GM12878 (cell line): ENCODE data around the gene SLC23A2. TPM values are rescaled to one million over a fixed set of nuclear protein-coding genes. Genes with fewer than 3 reads are reported as not detected.

Experiments used
- ATAC-seq: fragments of 200-7000 bp; cut with Tn5 transposase; 3 replicates; pipeline ENCODE4 v1.9.1; 2020; ENCODE audit warnings: mild to moderate bottlenecking, moderate library complexity
- BruUV-seq: library from RNA; stranded (reverse); fragments of 400-500 nt; replicated peaks from 2 replicates; lab custom pipeline; 2021; lab: Mats Ljungman, UMichigan
- CTCF ChIA-PET: fragments of 300-600 bp; sonication (Branson Sonifier 250); formaldehyde crosslinking; extraction: SDS; loops from one replicate; lab custom pipeline; 2021; ENCODE audit warnings: inconsistent platforms; lab: Yijun Ruan, JAX
- POLR2A ChIA-PET: fragments of 350-600 bp; formaldehyde crosslinking; extraction: SDS; loops from one replicate; lab custom pipeline; 2021; ENCODE audit warnings: inconsistent platforms; lab: Charles Lee
- RAD21 ChIA-PET: fragments of 300-600 bp; sonication (Branson Sonifier 250); formaldehyde crosslinking; loops from one replicate; lab custom pipeline; 2023; ENCODE audit warnings: antibody characterized with exemption; ENCODE audit not compliant: unreplicated experiment; lab: Charles Lee
- SMC1A ChIA-PET: fragments of 300-600 bp; sonication (Branson Sonifier 250); formaldehyde crosslinking; loops from one replicate; lab custom pipeline; 2023; ENCODE audit not compliant: unreplicated experiment, uncharacterized antibody; lab: Charles Lee
- DNase-seq: peaks from one replicate; pipeline ENCODE4 v3.0.0-alpha.2; 2011; ENCODE audit warnings: low read depth, low spot score
- FAIRE-seq: peaks from 3 replicates; lab custom pipeline; 2011; peaks lifted over from hg19 to GRCh38; lab: Jason Lieb, UNC
- H2AFZ ChIP-seq: 2 replicates; pipeline ENCODE4 v1.6.0; 2011; ENCODE audit warnings: low read depth, low read length, control low read depth; ENCODE audit not compliant: control insufficient read depth
- H3K27ac ChIP-seq: 2 replicates; pipeline ENCODE4 v1.5.1; 2011; ENCODE audit warnings: control low read depth; ENCODE audit not compliant: control insufficient read depth, insufficient read depth
- H3K27me3 ChIP-seq, 2 experiments: replicated peaks in 1 of 2; 2 replicates each; pipeline versions ENCODE4 v1.6.0 to v1.6.1; 2011; ENCODE audit warnings: low read length in 1 of 2; ENCODE audit not compliant: control insufficient read depth in 2 of 2, insufficient read depth in 2 of 2
- H3K36me3 ChIP-seq, 2 experiments: 2 replicates each; pipeline ENCODE4 v1.5.1; 2011; ENCODE audit warnings: low read length in 1 of 2; ENCODE audit not compliant: control insufficient read depth in 2 of 2, insufficient read depth in 2 of 2
- H3K4me1 ChIP-seq: 2 replicates; pipeline ENCODE4 v1.6.1; 2011; ENCODE audit warnings: mild to moderate bottlenecking, low read length, moderate library complexity, mixed read lengths; ENCODE audit not compliant: control insufficient read depth, insufficient read depth
- H3K4me2 ChIP-seq: 2 replicates; pipeline ENCODE4 v1.6.0; 2011; ENCODE audit warnings: control low read depth; ENCODE audit not compliant: control insufficient read depth, insufficient read depth
- H3K4me3 ChIP-seq: fragments of 200-600 bp; sonication (generic); 2 replicates; pipeline ENCODE4 v1.5.1; 2016
- H3K79me2 ChIP-seq: 2 replicates; pipeline ENCODE4 v1.6.0; 2011; ENCODE audit warnings: low read length; ENCODE audit not compliant: control insufficient read depth, insufficient read depth
- H3K9ac ChIP-seq: 2 replicates; pipeline ENCODE4 v1.8.0; 2011; ENCODE audit warnings: low read length, control low read depth, mixed read lengths; ENCODE audit not compliant: control insufficient read depth, insufficient read depth
- H3K9me3 ChIP-seq: replicated peaks from 3 replicates; pipeline ENCODE4 v1.5.1; 2011; ENCODE audit warnings: mild to moderate bottlenecking, low read length; ENCODE audit not compliant: control insufficient read depth, insufficient read depth
- H4K20me1 ChIP-seq: 2 replicates; pipeline ENCODE4 v1.6.0; 2011; ENCODE audit not compliant: control insufficient read depth, insufficient read depth
- BACH1 ChIP-seq: fragments of 450-650 bp; IDR thresholded peaks from 2 replicates; pipeline ENCODE4 v1.6.1; 2017; ENCODE audit warnings: mild to moderate bottlenecking, borderline replicate concordance
- BCL11A ChIP-seq: IDR thresholded peaks from 2 replicates; pipeline ENCODE4 v1.6.1; 2011; ENCODE audit warnings: low read depth, low read length
- ESRRA ChIP-seq: IDR thresholded peaks from 2 replicates; pipeline ENCODE4 v1.6.1; 2012; ENCODE audit warnings: mild to moderate bottlenecking, low read length, improper control_type of control experiment
- JUNB ChIP-seq: IDR thresholded peaks from 2 replicates; pipeline ENCODE4 v1.6.1; 2016; ENCODE audit warnings: antibody characterized with exemption, mild to moderate bottlenecking
- KDM1A ChIP-seq: fragments of 200-600 bp; sonication (generic); IDR thresholded peaks from 2 replicates; pipeline ENCODE4 v1.6.1; 2016; ENCODE audit warnings: borderline replicate concordance
- MTA3 ChIP-seq: IDR thresholded peaks from 2 replicates; pipeline ENCODE4 v1.6.1; 2012; ENCODE audit warnings: low read length, inconsistent platforms, borderline replicate concordance
- PKNOX1 ChIP-seq: fragments of 450-650 bp; IDR thresholded peaks from 2 replicates; pipeline ENCODE4 v1.6.1; 2016; ENCODE audit warnings: mild to moderate bottlenecking
- PRDM15 ChIP-seq: fragments of 450-650 bp; formaldehyde crosslinking; IDR thresholded peaks from 2 replicates; pipeline ENCODE4 v1.4.0; 2020; ENCODE audit warnings: mild to moderate bottlenecking, moderate library complexity
- SIN3A ChIP-seq: IDR thresholded peaks from 2 replicates; pipeline ENCODE4 v1.6.1; 2012; ENCODE audit warnings: low read depth, low read length, improper control_type of control experiment
- SREBF1 ChIP-seq: IDR thresholded peaks from 2 replicates; pipeline ENCODE4 v1.6.1; 2012; ENCODE audit warnings: mild to moderate bottlenecking, low read length
- SREBF2 ChIP-seq: IDR thresholded peaks from 2 replicates; pipeline ENCODE4 v1.6.1; 2012; ENCODE audit warnings: mild to moderate bottlenecking, low read length
- TARDBP ChIP-seq: IDR thresholded peaks from 2 replicates; pipeline ENCODE4 v1.6.1; 2016; ENCODE audit warnings: borderline replicate concordance
- TCF12 ChIP-seq: IDR thresholded peaks from 2 replicates; pipeline ENCODE4 v1.6.1; 2011; ENCODE audit warnings: low read depth, mild to moderate bottlenecking, low read length
- TCF7 ChIP-seq: IDR thresholded peaks from 2 replicates; pipeline ENCODE4 v1.6.1; 2014; ENCODE audit warnings: antibody characterized with exemption, borderline replicate concordance
- WGBS: methylation state at CpG from one replicate; pipeline ENCODE4 v1.1.6; 2016; ENCODE audit warnings: low lambda C conversion rate; ENCODE audit not compliant: insufficient replicate concordance, insufficient coverage; ENCODE audit errors: missing lambda C conversion rate; 5-methylcytosine and 5-hydroxymethylcytosine counted together
- in situ Hi-C: fragments of 300-500 bp; cut with MboI; formaldehyde crosslinking; loops from 9 replicates; pipeline ENCODE4 v1.14.3; 2018; ENCODE audit warnings: mixed read lengths
- intact Hi-C: fragments of 100-400 bp; cut with micrococcal nuclease; formaldehyde crosslinking; loops from one replicate; pipeline ENCODE4 v1.14.2; 2022; ENCODE audit not compliant: unreplicated experiment
- polyA plus RNA-seq, 11 experiments: library from polyadenylated mRNA; depleted of rRNA in 4 of 11; unstranded in 6 of 11; stranded (reverse) in 5 of 11; fragments of >200 nt; fragmentation: Nextera tagmentation in 4 of 11; fragmentation: Illumina TruSeq in 1 of 11; extraction: Ambion mirVana in 4 of 11; extraction: Trizol in 1 of 11; gene quantifications; 1 replicate in 1 of 11; 2 replicates in 10 of 11; pipeline versions ENCODE4 v1.2.1 to v1.2.3, GENCODE V29; 2011 to 2016; ENCODE audit warnings: inconsistent platforms in 2 of 11, missing spikeins in 2 of 11, low read depth in 1 of 11
- total RNA-seq, 4 experiments: library from RNA; depleted of rRNA in 3 of 4; stranded (reverse); fragments of >200 nt in 3 of 4; fragmentation: Illumina TruSeq in 1 of 4; extraction: Trizol in 1 of 4; gene quantifications; 2 replicates each; pipeline versions ENCODE4 v1.2.1 to v1.2.3, GENCODE V29; 2013 to 2021

Gene SLC23A2
- total and polyA plus RNA-seq, 10 of the 15 experiments (the other 5 are each of a cell fraction or from before 2014, with no cell fraction given), result 4.4 to 56.1 (median 35.5) TPM

GRCh38 chr20:4959592-4959991 lies 41.7 kb downstream of the SLC23A2 start:
- Histone ChIP-seq H3K79me2 (no peaks in the 10 kb centered on the region), H3K36me3 (no peaks in the 10 kb centered on the region), H3K9ac (no peak overlapping the region), H3K4me2 (no peak overlapping the region), H3K4me3 (no peak overlapping the region), H2AFZ (no peak overlapping the region)
- ATAC-seq (no peak), DNase-seq (no peak)
- intact Hi-C loops, result loop anchor here (10.0 kb wide), 1 partner anchor 85 kb away; no protein-coding TSS in a partner anchor
- TF ChIP-seq TARDBP (no peak), SREBF1 (no peak), MTA3 (no peak), TCF12 (no peak), ESRRA (no peak), BCL11A (no peak), SREBF2 (no peak), SIN3A (no peak), PRDM15 (CRISPR knock-in tag) (no peak), JUNB (no peak), KDM1A (no peak), PKNOX1 (no peak), TCF7 (no peak), BACH1 (no peak)
- TF ChIP-seq, all 136 proteins: peak for 0
- Histone ChIP-seq H3K27me3 (no peaks in the 10 kb centered on the region), H4K20me1 (no peaks in the 10 kb centered on the region), H3K4me1 (peaks cover 13% of the 10 kb centered on the region), H3K27ac (no peak overlapping the region), H3K9me3 (no peaks in the 10 kb centered on the region)
- ChIA-PET POLR2A (no interaction called here), CTCF (interaction anchor here (0.6 to 6.7 kb wide), 3 partner anchors 79 to 214 kb away, joined by 3 to 86 read pairs (median 4); no protein-coding TSS in a partner anchor), RAD21 (interaction anchor here (1.1 to 1.3 kb wide), 2 partner anchors 13 to 141 kb away, joined by 3 to 4 read pairs; no protein-coding TSS in a partner anchor), SMC1A (interaction anchor here (0.6 to 3.7 kb wide), 8 partner anchors 12 to 141 kb away, joined by 3 to 29 read pairs (median 4); no protein-coding TSS in a partner anchor)
- no peak for FAIRE-seq
- WGBS, result 97% methylated on average over 7 of the region's 7 CpGs
- no TSS peak for BruUV-seq
- in situ Hi-C loops, result no loop called here
